Hepatocyte (in vitro differentiated cells): ENCODE data around the gene TCF7.

Experiments
- CTCF ChIP-seq: fragments of 200-600 bp; sonication (generic); IDR thresholded peaks from 2 replicates; pipeline ENCODE4 v1.5.1; 2016; ENCODE audit warnings: antibody characterized with exemption, mild to moderate bottlenecking; ENCODE audit not compliant: poor library complexity
- EZH2 ChIP-seq: fragments of 200-600 bp; sonication (generic); IDR thresholded peaks from 2 replicates; pipeline ENCODE4 v1.6.1; 2016; ENCODE audit warnings: antibody characterized with exemption, mild to moderate bottlenecking, borderline replicate concordance
- EZH2phosphoT487 ChIP-seq: fragments of 200-600 bp; sonication (generic); IDR thresholded peaks from one replicate; pipeline ENCODE4 v1.6.1; 2018; ENCODE audit warnings: antibody characterized with exemption, mild to moderate bottlenecking, low read depth, moderate library complexity; ENCODE audit not compliant: unreplicated experiment, severe bottlenecking

GRCh38 chr5:134107779-134108178, 6.7 kb upstream of the TCF7 start:
- TF ChIP-seq CTCF: no peak
- no peak for TF ChIP-seq EZH2phosphoT487
- no peak for TF ChIP-seq EZH2
